Nephron progenitor cell (in vitro differentiated cells): ENCODE results near the gene MLC1.

ENCODE experiments used
- DNase-seq: peaks from one replicate; pipeline ENCODE4 v3.0.0; 2021
- H3K27ac Mint-ChIP-seq: 2 replicates; pipeline ENCODE4 v1.8.0; 2021; ENCODE audit warnings: mild to moderate bottlenecking, moderate library complexity, mixed read lengths
- H3K27me3 Mint-ChIP-seq: 2 replicates; pipeline ENCODE4 v1.8.0; 2021; ENCODE audit warnings: mild to moderate bottlenecking, low read depth, mixed read lengths; ENCODE audit not compliant: poor library complexity
- H3K36me3 Mint-ChIP-seq: 2 replicates; pipeline ENCODE4 v1.8.0; 2021; ENCODE audit warnings: low read depth, mixed read lengths
- H3K4me1 Mint-ChIP-seq: 2 replicates; pipeline ENCODE4 v1.8.0; 2021; ENCODE audit warnings: mixed read lengths
- H3K4me3 Mint-ChIP-seq: 2 replicates; pipeline ENCODE4 v1.8.0; 2021; ENCODE audit warnings: mild to moderate bottlenecking, moderate library complexity, mixed read lengths
- H3K9me3 Mint-ChIP-seq: 2 replicates; pipeline ENCODE4 v1.8.0; 2021; ENCODE audit warnings: mild to moderate bottlenecking, moderate library complexity, mixed read lengths
- TF ChIP-seq, protein P1 (sequence below): fragments of 200-600 bp; sonication (generic); IDR thresholded peaks from 2 replicates; pipeline ENCODE4 v1.5.0; 2021; ENCODE audit warnings: antibody characterized with exemption

Gene MLC1

GRCh38 chr22:50074551-50075530 lies 10.4 kb downstream of the MLC1 start:
- no peak overlapping the region for H3K4me3 Mint-ChIP-seq
- H3K36me3 Mint-ChIP-seq, result no peaks in the 10 kb centered on the region
- no peak for DNase-seq
- H3K4me1 Mint-ChIP-seq, result peaks cover 25% of the 10 kb centered on the region
- no peak overlapping the region for H3K27ac Mint-ChIP-seq
- H3K9me3 Mint-ChIP-seq, result no peaks in the 10 kb centered on the region
- TF ChIP-seq, protein P1, sequence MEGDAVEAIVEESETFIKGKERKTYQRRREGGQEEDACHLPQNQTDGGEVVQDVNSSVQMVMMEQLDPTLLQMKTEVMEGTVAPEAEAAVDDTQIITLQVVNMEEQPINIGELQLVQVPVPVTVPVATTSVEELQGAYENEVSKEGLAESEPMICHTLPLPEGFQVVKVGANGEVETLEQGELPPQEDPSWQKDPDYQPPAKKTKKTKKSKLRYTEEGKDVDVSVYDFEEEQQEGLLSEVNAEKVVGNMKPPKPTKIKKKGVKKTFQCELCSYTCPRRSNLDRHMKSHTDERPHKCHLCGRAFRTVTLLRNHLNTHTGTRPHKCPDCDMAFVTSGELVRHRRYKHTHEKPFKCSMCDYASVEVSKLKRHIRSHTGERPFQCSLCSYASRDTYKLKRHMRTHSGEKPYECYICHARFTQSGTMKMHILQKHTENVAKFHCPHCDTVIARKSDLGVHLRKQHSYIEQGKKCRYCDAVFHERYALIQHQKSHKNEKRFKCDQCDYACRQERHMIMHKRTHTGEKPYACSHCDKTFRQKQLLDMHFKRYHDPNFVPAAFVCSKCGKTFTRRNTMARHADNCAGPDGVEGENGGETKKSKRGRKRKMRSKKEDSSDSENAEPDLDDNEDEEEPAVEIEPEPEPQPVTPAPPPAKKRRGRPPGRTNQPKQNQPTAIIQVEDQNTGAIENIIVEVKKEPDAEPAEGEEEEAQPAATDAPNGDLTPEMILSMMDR, result no peak
- peaks cover 6% of the 10 kb centered on the region for H3K27me3 Mint-ChIP-seq

DNA sequence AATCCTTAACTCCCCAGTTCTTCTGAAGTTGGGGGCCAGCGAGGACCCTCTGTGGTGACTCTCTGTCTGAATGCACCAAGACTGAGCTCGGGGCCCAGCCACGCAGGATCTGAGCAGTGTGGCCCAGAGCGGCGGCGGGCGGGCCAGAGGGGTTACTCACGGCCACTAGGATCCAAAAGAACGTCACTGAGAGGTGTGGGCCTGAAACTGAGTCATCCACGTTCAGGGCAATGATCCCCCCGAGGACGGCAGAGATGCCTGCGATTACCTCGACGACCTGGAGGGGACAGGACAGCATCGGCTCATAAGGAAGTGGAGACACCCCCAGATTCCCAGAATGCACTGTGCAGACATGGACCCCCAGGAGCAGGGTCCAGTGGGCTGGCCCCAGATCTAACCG lies 11.2 kb downstream of the MLC1 start:
- no peak overlapping the region for H3K27ac Mint-ChIP-seq
- TF ChIP-seq, protein P1, result no peak
- peaks cover 6% of the 10 kb centered on the region for H3K27me3 Mint-ChIP-seq
- H3K9me3 Mint-ChIP-seq, result no peaks in the 10 kb centered on the region
- peaks cover 17% of the 10 kb centered on the region for H3K4me1 Mint-ChIP-seq
- no peaks in the 10 kb centered on the region for H3K36me3 Mint-ChIP-seq
- no peak for DNase-seq
- H3K4me3 Mint-ChIP-seq, result no peak overlapping the region

GRCh38 chr22:50072714-50073538 lies 12.3 kb downstream of the MLC1 start:
- no peak for DNase-seq
- Mint-ChIP-seq H3K27ac (no peak overlapping the region), H3K36me3 (no peaks in the 10 kb centered on the region), H3K27me3 (peaks cover 6% of the 10 kb centered on the region), H3K9me3 (no peaks in the 10 kb centered on the region), H3K4me1 (peaks cover 6% of the 10 kb centered on the region), H3K4me3 (no peak overlapping the region)
- TF ChIP-seq, protein P1, result no peak

DNA sequence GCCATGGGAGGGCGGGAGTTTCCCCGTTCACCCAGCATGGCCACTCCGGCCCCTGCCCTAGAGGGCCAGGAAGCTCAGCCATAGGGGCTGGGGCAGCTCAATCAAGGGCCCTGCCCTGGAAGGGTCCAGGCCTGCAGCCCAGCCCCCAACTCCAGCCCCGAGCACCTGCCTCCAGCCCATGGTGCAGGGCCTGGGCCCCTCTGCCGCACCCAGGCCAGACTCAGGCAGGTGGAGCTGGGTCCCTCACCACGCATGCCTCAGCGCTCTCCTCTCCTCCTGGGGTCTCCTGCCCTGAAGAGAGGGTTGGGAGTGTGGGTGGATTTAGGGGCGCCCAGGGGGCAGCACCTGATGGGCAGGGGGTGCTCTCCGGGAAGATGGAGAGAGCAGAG lies 13.1 kb downstream of the MLC1 start:
- Mint-ChIP-seq H3K4me3 (no peak overlapping the region), H3K4me1 (peaks cover 13% of the 10 kb centered on the region), H3K27me3 (peaks cover 6% of the 10 kb centered on the region), H3K9me3 (no peaks in the 10 kb centered on the region), H3K27ac (no peak overlapping the region), H3K36me3 (no peaks in the 10 kb centered on the region)
- DNase-seq, result no peak
- TF ChIP-seq, protein P1, result no peak

GRCh38 chr22:50071432-50072166 lies 13.6 kb downstream of the MLC1 start:
- Mint-ChIP-seq H3K36me3 (no peaks in the 10 kb centered on the region), H3K4me3 (no peak overlapping the region), H3K4me1 (peaks cover 10% of the 10 kb centered on the region), H3K27ac (no peak overlapping the region), H3K9me3 (no peaks in the 10 kb centered on the region), H3K27me3 (peaks cover 6% of the 10 kb centered on the region)
- TF ChIP-seq, protein P1, result no peak
- DNase-seq, result no peak
